Measurements from ENCODE around the gene GLTP.
"Not testable (repeated sequence)": the region's sequence is repeated elsewhere in the genome, so short reads cannot be mapped to it uniquely, and the experiment has no call there.

GLTP gene

DNA sequence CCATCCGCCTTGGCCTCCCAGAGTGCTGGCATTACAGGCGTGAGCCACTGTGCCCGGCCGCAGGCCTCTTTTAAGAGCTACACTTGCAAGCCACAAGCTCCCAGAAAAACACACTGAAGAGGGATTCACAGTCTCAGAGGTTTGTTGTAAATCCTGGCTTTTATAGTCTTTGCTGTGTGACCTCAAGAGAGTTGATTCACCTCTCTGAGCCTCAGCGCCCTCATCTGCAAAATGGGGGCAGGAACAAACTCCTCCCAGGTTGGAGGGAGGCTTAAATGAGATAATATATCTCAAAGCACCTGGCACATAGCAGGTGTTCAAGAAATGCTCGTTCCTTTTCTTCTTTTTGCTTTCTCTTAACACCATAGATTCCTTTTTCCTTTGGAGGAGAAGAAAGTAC, 15.8 kb upstream of the GLTP start:
- DNase-seq (ENCODE audit: low spot score), result no peak
- no peak overlapping the region for H3K27ac ChIP-seq
- TF ChIP-seq, protein P1, sequence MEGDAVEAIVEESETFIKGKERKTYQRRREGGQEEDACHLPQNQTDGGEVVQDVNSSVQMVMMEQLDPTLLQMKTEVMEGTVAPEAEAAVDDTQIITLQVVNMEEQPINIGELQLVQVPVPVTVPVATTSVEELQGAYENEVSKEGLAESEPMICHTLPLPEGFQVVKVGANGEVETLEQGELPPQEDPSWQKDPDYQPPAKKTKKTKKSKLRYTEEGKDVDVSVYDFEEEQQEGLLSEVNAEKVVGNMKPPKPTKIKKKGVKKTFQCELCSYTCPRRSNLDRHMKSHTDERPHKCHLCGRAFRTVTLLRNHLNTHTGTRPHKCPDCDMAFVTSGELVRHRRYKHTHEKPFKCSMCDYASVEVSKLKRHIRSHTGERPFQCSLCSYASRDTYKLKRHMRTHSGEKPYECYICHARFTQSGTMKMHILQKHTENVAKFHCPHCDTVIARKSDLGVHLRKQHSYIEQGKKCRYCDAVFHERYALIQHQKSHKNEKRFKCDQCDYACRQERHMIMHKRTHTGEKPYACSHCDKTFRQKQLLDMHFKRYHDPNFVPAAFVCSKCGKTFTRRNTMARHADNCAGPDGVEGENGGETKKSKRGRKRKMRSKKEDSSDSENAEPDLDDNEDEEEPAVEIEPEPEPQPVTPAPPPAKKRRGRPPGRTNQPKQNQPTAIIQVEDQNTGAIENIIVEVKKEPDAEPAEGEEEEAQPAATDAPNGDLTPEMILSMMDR (conservative IDR thresholded peaks at IDR 0.05; ENCODE audit: low read depth), result no peak
- POLR2A ChIA-PET (ENCODE audit: low non-redundant PET), result no interaction called here
- CTCF ChIA-PET, result interaction anchor here (0.6 kb wide), 1 partner anchor 36 kb away, joined by 6 read pairs; no protein-coding TSS in a partner anchor

DNA sequence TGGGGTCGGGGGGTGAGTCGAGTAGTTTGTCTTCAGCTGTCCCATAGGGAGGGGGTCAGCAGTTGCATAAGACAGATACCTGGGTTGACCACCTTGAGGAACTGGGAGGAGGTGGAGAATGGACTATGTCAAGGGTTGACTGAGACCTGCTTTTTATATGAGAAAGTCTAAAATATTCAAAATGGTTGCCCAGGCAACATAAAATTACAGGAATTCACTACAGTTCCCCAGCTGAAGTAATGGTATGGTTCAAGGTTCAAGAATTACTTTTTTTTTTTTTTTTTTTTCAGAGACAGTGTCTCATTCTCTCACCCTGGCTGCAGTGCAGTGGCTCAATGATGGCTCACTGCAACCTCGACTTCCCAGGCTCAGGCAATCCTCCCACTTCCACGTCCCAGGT, 14.6 kb upstream of the GLTP start:
- ChIA-PET POLR2A (ENCODE audit: low non-redundant PET) (no interaction called here), CTCF (no interaction called here)
- H3K27ac ChIP-seq, result no peak overlapping the region
- no peak for DNase-seq (ENCODE audit: low spot score)
- TF ChIP-seq, protein P1 (conservative IDR thresholded peaks at IDR 0.05; ENCODE audit: low read depth), result no peak

DNA sequence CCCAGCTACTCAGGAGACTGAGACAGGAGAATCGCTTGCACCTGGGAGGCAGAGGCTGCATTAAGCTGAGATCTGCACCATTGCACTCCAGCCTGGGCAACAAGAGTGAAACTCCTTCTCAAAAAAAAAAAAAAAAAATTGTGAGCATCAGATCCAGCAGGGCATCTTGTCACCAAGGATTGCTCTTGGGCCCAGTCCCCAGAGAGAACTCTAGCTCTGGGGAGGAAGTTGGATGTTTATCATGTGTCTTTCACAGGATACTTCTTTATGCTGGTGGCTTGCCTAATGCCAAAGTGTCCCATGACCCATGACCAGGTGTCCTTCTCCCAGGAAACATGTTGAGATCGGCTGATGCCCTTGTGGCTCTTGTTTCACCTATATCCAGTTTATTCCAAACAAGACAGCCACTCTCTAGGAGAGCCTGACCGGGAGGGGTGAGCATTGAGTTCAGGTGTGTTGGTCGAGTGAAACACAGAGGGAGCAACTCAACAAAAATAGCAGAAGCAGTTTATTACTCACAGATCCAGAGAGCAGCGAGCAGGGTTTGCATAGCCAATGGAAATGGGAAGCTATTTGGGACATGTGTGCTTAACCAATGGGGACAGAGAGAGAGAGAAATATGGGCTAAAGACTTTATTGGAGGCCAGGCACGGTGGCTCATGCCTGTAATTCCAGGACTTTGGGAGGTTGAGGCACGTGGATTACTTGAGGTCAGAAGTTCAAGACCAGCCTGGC, 13.1 kb upstream of the GLTP start:
- peak overlapping the region; percentile 28 for H3K27ac ChIP-seq
- POLR2A ChIA-PET (ENCODE audit: low non-redundant PET), result no interaction called here
- CTCF ChIA-PET, result no interaction called here
- TF ChIP-seq, protein P1 (conservative IDR thresholded peaks at IDR 0.05; ENCODE audit: low read depth), result no peak
- no peak for DNase-seq (ENCODE audit: low spot score)

DNA sequence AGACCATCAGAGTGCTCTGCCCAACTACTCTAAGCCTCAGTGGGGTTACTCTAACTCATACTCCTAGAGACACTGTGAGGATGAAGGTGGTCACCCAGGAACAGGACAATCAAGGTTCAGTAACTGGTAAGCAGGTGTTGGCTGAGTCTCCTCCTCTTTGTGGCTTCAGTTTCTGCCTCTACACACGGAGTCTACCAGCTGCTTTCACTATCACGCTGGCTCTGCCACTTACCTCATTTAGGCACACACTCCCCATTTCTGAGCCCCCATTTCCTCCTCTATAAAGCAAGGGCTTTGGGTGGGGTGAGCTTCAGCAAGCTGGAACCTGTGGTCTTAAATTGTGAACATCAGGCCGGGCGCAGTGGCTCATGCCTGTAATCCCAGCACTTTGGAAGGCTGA, 12.4 kb upstream of the GLTP start:
- ChIA-PET CTCF (no interaction called here), POLR2A (ENCODE audit: low non-redundant PET) (no interaction called here)
- TF ChIP-seq, protein P1 (conservative IDR thresholded peaks at IDR 0.05; ENCODE audit: low read depth), result no peak
- peak overlapping the region; percentile 28 for H3K27ac ChIP-seq
- no peak for DNase-seq (ENCODE audit: low spot score)

DNA sequence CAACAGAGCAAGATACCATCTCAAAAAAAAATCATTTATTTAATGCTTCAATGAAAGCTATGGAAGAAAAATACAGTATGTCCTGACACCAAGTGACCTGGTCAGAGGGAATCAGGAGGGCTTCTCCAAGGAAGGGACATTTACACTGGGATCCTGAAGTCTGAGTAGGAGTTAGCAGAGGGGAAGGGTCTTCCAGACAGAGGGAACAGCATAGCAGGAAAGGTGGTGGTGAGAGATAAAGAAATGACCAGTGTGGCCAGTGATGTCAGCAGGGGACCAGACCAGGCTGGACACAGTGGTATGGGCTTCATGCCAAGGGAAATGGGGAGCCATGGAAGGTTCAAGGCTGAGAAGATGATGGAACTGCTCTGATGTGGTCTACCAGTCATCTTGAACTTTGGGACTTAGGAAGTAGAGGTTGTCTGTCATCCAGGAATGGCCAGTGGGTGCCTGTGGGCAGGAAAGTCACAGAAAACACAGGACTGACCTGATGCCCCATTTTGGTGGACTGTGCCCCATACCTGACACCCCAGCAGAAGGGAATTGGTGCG, 11.9 kb upstream of the GLTP start:
- TF ChIP-seq, protein P1 (conservative IDR thresholded peaks at IDR 0.05; ENCODE audit: low read depth), result no peak
- POLR2A ChIA-PET (ENCODE audit: low non-redundant PET), result no interaction called here

DNA sequence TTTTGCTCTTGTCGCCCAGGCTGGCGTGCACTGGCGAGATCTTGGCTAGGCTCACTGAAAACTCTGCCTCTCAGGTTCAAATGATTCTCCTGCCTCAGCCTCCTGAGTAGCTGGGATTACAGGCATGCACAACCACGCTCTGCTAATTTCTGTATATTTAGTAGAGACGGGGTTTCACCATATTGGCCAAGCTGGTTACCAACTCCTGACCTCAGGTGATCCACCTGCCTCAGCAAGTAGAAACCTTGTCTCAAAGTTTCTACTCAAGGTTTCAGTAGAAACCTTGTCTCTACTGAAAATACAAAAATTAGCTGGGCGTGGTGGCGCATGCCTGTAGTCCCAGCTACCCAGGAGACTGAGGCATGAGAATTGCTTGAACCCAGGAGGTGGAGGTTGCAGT, 11.4 kb upstream of the GLTP start:
- POLR2A ChIA-PET (ENCODE audit: low non-redundant PET); DNase-seq (ENCODE audit: low spot score); H3K27ac ChIP-seq: not testable (repeated sequence)
- CTCF ChIA-PET, result interaction anchor here (0.6 kb wide), 1 partner anchor 464 kb away, joined by 5 read pairs; no protein-coding TSS in a partner anchor

More for the DNA sequence above, 11.9 kb upstream of the GLTP start:
- peak overlapping the region; percentile 28 for H3K27ac ChIP-seq
- CTCF ChIA-PET, result no interaction called here
- no peak for DNase-seq (ENCODE audit: low spot score)

DNA sequence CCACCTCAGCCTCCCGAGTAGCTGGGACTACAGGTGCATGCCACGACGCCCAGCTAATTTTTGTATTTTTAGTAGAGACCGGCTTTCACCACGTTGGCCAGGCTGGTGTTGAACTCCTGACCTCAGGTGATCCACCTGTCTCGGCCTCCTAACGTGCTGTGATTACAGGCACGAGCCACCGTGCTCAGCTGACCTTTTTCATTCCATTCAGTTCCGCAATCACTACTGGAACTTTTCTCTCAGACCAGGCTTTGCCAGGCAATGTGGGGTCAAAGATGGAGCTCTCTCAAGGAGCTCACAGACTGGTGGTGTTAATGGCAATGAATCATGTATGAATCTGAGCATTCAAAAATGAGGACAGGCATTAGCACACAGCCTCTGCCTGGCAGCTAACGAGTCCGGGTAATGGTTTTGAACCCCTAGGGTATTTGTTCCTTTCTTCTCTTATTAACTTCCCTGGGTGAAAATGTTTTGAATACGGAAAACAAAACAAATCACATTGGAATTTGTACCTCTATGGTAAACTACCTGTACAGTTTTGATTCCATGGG, 10.4 kb upstream of the GLTP start:
- DNase-seq (ENCODE audit: low spot score), result no peak
- TF ChIP-seq, protein P1 (conservative IDR thresholded peaks at IDR 0.05; ENCODE audit: low read depth), result no peak
- ChIA-PET CTCF (interaction anchor here (0.5 kb wide), 1 partner anchor 103 kb away, joined by 4 read pairs; no protein-coding TSS in a partner anchor), POLR2A (ENCODE audit: low non-redundant PET) (no interaction called here)
- peak overlapping the region; percentile 97 for H3K27ac ChIP-seq

Data from RWPE1 (cell line).